HG03558 (cell line): Measurements from ENCODE around the gene VAMP1.
"Not testable (repeated sequence)": the region's sequence is repeated elsewhere in the genome, so short reads cannot be mapped to it uniquely, and the experiment has no call there.

Experiments used
- ATAC-seq: cut with Tn5 transposase; IDR thresholded peaks from one replicate; pipeline ENCODE4 v1.9.1; 2021; ENCODE audit warnings: moderate number of reproducible peaks; ENCODE audit not compliant: unreplicated experiment; ENCODE audit errors: extremely low read depth

The VAMP1 gene

GRCh38 chr12:6471989-6472360 is 1.5 kb upstream of the VAMP1 start:
- no peak for ATAC-seq

- no peak for ATAC-seq
These were observed 685 bp downstream of the VAMP1 start for GRCh38 chr12:6469609-6470374.

DNA sequence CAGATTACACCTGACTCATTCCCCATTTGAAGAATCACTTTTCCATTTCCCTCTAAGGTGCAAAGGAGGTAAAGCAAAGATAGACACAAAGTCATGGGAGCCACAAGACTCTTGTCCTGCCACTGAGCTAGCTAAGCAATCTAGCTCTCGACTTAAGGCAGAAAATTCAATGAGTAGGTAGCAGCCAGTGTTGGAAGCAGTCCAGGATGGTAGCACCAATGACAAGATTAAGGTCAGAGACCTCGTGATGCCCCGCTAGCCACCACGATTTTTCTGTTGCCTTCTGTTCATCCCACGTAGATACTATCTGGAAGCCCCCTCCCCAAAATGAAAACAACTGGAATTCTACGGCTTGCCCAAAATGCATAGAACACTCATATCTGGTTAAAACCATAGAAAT is 1.4 kb downstream of the VAMP1 start:
- ATAC-seq: no peak

DNA sequence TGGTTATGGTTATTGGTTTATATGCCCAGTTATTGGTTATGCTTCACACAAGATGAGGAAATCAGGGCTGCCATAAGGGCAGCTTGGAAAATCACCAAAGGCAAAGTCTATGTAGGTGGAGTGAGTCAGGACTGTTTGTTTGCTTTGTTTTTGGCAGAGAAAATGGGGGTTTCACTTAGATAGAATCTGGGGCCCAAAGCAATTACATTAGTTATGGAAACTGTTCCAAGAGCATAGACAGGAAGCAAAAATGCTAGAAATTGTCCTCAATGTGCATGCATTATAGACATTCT is 2.2 kb downstream of the VAMP1 start:
- ATAC-seq: no peak

- not testable (repeated sequence) for ATAC-seq
These were observed 2.8 kb downstream of the VAMP1 start for GRCh38 chr12:6467571-6468282.

DNA sequence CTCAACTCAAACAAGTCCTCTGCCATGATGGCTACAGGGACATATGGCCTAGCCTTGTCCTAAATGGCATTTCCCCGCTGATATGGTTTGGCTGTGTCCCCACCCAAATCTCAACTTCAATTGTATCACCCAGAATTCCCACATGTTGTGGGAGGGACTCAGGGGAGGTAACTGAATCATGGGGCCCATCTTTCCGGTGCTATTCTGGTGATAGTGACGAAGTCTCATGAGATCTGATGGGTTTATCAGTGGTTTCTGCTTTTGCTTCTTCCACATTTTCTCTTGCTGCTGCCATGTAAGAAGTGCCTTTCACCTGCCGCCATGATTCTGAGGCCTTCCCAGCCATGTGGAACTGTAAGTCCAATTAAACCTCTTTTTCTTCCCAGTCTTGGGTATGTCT is 3.7 kb downstream of the VAMP1 start:
- ATAC-seq: not testable (repeated sequence)

GRCh38 chr12:6466184-6466573 is 4.3 kb downstream of the VAMP1 start:
- no peak for ATAC-seq

DNA sequence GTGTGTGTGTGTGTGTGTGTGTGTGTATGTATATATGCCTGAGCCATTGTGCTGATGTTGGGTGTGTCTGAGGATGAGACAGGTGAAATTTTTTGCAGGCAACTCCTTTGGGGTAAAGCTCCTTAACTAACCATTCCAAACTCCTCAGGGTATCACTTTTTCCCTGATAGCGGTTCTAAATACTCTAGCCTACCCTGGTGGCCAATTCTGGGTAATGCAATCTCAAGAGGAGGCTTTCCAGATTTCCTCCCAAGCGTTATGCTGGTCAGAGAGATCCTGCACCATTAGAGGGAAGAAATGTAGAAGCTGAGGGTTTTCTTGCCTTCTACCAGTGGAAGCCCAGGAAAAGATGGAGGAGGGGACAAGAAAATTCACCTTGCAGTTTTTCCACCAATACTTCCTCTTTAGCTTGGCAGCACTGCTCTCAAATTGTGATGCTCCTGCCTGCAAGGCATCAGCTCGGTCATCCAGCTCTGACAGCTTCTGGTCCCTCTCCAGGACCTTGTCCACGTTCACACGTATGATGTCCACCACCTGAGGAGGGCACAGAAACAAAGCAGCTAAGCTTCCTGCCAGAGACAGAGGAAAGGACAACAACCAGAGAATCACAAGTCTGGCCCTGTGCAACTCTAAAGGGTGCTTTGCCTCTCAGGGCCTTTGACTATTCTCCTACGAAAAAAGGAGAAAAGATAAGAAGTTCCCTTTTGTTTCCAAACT is 4.9 kb downstream of the VAMP1 start:
- no peak for ATAC-seq

DNA sequence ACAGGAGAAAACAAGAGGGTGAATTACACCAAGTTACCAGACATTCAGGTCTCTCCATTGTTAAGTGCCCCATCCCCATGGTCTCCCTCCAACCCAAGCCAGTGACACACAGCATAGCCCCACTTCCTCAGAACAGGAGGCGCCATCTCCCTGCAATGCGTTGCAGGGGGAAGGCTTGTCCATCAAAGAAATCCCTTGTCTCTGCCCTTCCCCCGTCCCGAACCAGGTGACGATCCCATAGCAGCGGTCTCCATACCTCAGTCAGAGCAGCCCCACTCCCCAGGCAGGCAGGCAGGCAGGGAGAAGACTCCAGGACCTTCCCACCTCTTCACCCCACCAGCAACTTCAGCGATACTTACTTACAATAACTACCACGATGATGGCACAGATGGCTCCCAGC is 5.9 kb downstream of the VAMP1 start:
- no peak for ATAC-seq

DNA sequence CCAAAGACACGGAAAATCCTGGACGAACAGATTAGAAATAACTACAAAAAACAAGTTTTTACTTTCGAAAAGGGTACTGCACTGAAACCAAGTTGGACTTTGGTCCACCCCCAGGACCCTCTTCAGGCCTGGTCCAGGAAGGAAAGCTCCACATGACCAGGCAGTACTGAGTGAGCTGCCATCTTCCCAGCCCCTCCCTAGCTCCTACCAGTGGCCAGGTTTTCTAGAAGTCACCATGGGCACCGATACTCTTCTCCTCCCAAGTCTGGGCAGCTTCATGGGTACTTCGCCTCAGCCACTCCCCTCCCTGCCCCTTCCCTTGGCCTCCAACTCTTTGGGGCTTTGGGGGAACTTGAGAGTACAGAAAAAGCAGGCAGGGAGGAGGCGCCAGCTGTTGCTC is 6.6 kb downstream of the VAMP1 start:
- no peak for ATAC-seq

GRCh38 chr12:6463216-6463615 is 7.3 kb downstream of the VAMP1 start:
- ATAC-seq: no peak

GRCh38 chr12:6462234-6462995 is 8.1 kb downstream of the VAMP1 start:
- no peak for ATAC-seq

GRCh38 chr12:6461401-6462233 is 8.9 kb downstream of the VAMP1 start:
- no peak for ATAC-seq

DNA sequence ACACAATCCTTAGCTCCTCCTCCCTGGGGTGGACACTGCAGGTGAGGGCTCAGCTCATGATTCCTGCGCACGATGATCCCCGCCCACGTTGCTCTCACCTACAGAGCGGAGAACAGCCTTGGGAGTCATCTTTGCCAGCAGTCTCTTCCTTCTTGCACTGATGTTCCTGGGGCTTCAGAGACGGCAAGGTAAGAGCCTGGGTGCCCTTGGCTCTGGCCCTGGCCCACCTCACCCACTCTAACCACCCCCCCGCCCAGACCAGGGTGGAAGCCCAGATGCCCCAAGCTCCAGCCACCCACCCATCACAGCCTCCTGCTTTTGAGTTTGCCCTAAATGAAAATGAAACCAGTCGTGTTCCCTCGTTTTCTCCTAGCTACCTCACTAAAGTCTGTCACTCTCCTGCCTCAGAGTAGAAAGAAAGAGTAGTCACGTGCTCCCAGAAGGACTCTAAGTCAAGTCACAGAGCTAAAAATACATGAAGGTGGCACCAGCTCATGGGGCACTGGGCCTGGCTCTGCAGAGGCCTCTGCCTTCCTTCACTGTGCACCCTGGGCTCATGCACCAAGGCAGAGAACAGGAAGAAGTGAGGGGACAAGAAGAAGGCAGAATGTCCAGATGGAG is 9.6 kb downstream of the VAMP1 start:
- ATAC-seq: no peak

DNA sequence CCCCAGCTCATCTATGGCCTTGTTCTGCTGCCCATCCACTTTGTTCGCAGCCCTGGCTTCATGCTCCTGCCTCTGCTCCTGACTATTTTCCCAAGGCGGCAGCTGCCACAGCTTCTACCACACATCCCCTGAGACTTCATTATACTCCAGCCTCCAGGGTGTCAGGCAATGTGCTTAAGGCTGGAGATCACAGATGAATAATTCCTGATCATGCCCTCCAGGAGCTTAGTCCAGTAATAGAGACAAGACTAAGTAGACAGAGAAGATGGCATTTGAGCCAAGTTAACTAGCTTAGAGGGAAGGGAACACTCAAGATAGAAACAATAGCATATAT is 11.5 kb downstream of the VAMP1 start:
- no peak for ATAC-seq

DNA sequence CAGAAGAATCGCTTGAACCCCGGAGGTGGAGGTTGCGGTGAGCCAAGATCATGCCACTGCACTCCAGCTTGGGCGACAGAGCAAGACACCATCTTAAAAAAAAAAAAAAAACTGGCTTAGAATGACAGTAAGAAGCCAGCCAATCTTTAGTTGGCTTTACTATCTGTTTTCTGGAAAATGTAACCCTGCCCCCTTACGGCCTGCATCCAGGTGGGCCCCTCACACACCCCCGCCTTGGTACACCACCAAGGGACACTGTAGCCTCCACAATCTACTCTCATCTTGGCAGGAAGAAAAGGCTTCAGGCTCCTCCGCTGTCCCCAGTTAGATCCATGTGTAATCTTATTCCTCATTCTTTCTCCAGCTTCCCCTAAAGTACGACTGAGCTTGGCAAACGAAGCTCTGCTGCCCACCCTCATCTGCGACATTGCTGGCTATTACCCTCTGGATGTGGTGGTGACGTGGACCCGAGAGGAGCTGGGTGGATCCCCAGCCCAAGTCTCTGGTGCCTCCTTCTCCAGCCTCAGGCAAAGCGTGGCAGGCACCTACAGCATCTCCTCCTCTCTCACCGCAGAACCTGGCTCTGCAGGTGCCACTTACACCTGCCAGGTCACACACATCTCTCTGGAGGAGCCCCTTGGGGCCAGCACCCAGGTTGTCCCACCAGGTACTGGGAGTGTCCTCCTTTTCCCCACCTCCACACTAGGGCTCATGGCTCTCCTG is 12.0 kb downstream of the VAMP1 start:
- ATAC-seq: no peak

GRCh38 chr12:6457220-6457945 is 13.1 kb downstream of the VAMP1 start:
- ATAC-seq: no peak

DNA sequence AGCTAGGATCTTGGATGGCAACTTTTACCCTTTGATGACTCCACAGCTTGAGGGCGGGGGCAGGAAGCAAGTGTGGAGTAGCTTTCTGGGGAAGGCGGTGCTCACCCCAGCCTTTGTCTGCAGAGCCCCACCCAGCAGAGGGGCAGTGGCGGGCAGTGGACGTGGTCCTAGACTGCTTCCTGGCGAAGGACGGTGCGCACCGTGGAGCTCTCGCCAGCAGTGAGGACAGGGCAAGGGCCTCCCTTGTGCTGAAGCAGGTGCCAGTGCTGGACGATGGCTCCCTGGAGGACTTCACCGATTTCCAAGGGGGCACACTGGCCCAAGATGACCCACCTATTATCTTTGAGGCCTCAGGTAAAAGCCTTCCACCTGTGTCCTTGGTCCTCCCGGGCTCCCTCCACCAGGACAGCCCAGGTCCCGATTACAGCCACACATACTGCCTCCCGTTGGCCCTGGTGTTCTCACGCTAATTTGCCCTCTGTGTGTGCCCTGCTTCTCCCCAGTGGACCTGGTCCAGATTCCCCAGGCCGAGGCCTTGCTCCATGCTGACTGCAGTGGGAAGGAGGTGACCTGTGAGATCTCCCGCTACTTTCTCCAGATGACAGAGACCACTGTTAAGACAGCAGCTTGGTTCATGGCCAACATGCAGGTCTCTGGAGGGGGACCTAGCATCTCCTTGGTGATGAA is 17.4 kb downstream of the VAMP1 start:
- no peak for ATAC-seq
